ENCODE data around the gene TBL1XR1.

TBL1XR1 gene

DNA sequence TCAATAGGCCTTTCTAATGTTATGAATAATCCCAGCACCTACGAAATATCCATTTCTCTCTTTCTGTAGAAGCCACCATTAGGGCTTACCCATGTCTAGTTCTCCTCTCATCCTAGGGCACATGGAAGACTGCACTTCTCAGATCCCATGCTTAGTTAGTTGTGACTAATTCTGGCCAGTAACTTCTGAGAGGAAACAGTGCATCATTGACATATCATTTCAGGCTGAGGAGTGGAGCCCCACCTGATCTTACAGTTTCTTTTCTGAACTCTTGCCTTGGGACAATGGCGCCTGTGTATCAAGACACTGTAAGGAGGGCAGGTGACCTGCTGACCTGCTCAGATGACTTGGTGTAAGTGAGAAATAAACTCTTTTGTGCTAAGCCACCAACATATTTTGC is 39.4 kb upstream of the TBL1XR1 start:
- TF ChIP-seq, protein P1, sequence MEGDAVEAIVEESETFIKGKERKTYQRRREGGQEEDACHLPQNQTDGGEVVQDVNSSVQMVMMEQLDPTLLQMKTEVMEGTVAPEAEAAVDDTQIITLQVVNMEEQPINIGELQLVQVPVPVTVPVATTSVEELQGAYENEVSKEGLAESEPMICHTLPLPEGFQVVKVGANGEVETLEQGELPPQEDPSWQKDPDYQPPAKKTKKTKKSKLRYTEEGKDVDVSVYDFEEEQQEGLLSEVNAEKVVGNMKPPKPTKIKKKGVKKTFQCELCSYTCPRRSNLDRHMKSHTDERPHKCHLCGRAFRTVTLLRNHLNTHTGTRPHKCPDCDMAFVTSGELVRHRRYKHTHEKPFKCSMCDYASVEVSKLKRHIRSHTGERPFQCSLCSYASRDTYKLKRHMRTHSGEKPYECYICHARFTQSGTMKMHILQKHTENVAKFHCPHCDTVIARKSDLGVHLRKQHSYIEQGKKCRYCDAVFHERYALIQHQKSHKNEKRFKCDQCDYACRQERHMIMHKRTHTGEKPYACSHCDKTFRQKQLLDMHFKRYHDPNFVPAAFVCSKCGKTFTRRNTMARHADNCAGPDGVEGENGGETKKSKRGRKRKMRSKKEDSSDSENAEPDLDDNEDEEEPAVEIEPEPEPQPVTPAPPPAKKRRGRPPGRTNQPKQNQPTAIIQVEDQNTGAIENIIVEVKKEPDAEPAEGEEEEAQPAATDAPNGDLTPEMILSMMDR (IDR thresholded peaks at IDR 0.05; ENCODE audit: insufficient read depth, low read length, poor library complexity, severe bottlenecking), result no peak
- no peak overlapping the region for H3K4me3 ChIP-seq (replicated peaks; ENCODE audit: low read depth, low read length)
- H3K27me3 ChIP-seq (replicated peaks; ENCODE audit: control insufficient read depth, insufficient read depth, low read length), result no peaks in the 10 kb centered on the region
- no peaks in the 10 kb centered on the region for H3K36me3 ChIP-seq (ENCODE audit: control insufficient read depth, insufficient read depth, low read length)
- DNase-seq (ENCODE audit: extremely low read depth, insufficient read length), result no peak

DNA sequence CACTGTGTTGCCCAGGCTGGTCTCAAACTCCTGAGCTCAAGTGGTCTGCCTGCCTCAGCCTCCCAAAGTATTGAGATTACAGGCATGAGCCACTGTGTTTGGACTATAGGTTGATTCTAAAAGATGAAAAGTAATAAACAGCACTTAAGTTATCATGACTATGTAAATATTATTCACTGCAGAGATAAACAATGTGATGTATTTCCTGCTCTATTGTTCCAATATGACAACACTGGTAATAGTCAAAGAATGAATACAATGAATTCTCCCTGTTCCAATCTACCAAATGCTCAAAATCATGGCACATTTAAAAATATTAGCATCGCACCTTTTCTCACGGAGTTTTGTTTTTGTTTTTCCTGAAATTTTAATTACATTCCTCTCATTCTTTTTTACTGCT is 36.8 kb upstream of the TBL1XR1 start:
- TF ChIP-seq, protein P1 (IDR thresholded peaks at IDR 0.05; ENCODE audit: insufficient read depth, low read length, poor library complexity, severe bottlenecking), result no peak
- no peaks in the 10 kb centered on the region for H3K27me3 ChIP-seq (replicated peaks; ENCODE audit: control insufficient read depth, insufficient read depth, low read length)
- no peak for DNase-seq (ENCODE audit: extremely low read depth, insufficient read length)
- H3K36me3 ChIP-seq (ENCODE audit: control insufficient read depth, insufficient read depth, low read length), result no peaks in the 10 kb centered on the region
- H3K4me3 ChIP-seq (replicated peaks; ENCODE audit: low read depth, low read length), result no peak overlapping the region

DNA sequence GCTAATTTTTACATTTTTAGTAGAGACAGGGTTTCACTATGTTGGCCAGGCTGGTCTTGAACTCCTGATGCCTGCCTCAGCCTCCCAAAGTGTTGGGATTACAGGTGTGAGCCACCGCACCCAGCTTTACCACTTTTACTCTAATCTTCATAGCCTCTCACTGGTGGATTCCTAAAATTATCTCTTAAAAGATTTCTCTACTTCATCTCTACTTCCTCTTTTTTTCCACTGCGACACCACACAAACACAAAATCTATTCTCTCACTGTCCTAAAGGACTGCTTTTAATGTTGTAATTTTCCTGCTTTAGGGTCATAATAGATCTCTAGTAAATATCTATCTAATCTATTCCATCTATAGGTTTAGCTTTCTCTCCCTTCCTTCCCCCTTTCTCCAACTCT is 34.0 kb upstream of the TBL1XR1 start:
- Histone ChIP-seq H3K36me3 (ENCODE audit: control insufficient read depth, insufficient read depth, low read length) (no peaks in the 10 kb centered on the region), H3K4me3 (replicated peaks; ENCODE audit: low read depth, low read length) (no peak overlapping the region), H3K27me3 (replicated peaks; ENCODE audit: control insufficient read depth, insufficient read depth, low read length) (no peaks in the 10 kb centered on the region)
- no peak for DNase-seq (ENCODE audit: extremely low read depth, insufficient read length)
- TF ChIP-seq, protein P1 (IDR thresholded peaks at IDR 0.05; ENCODE audit: insufficient read depth, low read length, poor library complexity, severe bottlenecking), result no peak

DNA sequence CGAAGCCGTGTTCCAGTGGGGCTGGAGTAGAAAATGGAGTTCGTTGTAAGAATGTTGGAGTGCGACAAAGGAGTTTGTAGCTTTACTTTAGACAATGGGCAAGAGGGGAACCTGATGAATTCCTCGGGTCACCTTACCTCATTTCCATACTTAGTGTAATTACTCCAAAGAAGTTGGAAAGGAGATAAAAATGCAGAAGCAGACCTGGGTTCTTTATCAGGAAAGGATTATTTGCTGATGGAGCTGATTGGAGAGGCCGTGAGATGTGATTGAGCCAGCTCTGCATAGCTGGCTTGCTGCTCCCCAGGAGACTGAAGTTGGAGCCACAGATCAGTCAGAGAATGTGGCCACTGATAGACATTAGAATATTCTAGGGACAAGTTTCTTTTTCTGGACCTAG is 33.4 kb upstream of the TBL1XR1 start:
- no peak for DNase-seq (ENCODE audit: extremely low read depth, insufficient read length)
- no peaks in the 10 kb centered on the region for H3K27me3 ChIP-seq (replicated peaks; ENCODE audit: control insufficient read depth, insufficient read depth, low read length)
- TF ChIP-seq, protein P1 (IDR thresholded peaks at IDR 0.05; ENCODE audit: insufficient read depth, low read length, poor library complexity, severe bottlenecking), result no peak

DNA sequence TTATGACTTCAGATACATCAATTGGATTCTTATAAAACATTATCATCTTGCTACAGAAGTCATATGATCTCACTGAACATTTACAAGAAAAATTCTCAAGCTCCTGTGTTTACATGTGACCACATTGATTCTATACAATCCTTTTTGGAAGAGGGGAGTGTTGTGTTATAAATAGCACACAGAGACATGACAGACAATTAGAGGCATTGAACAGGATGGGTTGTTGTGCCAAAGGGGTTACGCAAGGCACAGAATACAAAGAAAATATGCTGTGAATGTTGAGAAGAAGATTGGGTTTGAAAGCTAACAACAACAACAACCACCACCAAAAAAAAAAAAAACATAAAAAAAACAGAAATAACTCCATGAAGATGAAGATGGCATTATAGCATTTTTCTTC is 32.5 kb upstream of the TBL1XR1 start:
- Histone ChIP-seq H3K27me3 (replicated peaks; ENCODE audit: control insufficient read depth, insufficient read depth, low read length) (no peaks in the 10 kb centered on the region), H3K36me3 (ENCODE audit: control insufficient read depth, insufficient read depth, low read length) (no peaks in the 10 kb centered on the region), H3K4me3 (replicated peaks; ENCODE audit: low read depth, low read length) (no peak overlapping the region)
- TF ChIP-seq, protein P1 (IDR thresholded peaks at IDR 0.05; ENCODE audit: insufficient read depth, low read length, poor library complexity, severe bottlenecking), result no peak
- no peak for DNase-seq (ENCODE audit: extremely low read depth, insufficient read length)

More for the DNA sequence above, 33.4 kb upstream of the TBL1XR1 start:
- no peak overlapping the region for H3K4me3 ChIP-seq (replicated peaks; ENCODE audit: low read depth, low read length)
- no peaks in the 10 kb centered on the region for H3K36me3 ChIP-seq (ENCODE audit: control insufficient read depth, insufficient read depth, low read length)

DNA sequence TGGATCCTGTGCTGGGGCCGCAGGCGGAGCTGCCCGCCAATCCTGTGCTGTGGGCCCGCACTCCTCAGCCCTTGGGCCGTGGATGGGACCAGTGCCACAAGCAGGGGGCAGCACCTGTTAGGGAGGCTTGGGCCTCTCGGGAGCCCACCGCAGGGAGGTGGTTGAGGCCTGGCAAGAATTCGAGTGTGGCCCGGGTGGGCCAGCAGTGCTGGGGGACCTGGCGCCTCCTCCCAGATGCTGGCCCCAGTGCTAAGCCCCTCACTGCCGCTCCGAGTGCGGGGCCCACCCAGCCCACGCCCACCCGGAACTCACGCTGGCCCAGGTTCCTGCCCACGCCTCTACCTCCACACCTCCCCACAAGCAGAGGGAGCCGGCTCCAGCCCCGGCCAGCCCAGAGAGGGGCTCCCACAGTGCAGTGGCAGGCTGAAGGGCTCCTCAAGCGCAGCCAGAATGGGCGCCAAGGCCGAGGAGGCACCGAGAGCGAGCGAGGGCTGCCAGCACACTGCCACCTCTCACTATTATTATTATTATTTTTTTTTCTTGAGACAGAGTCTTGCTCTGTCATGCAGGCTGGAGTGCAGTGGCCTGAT is 31.4 kb upstream of the TBL1XR1 start:
- Histone ChIP-seq H3K36me3 (ENCODE audit: control insufficient read depth, insufficient read depth, low read length) (no peaks in the 10 kb centered on the region), H3K4me3 (replicated peaks; ENCODE audit: low read depth, low read length) (no peak overlapping the region), H3K27me3 (replicated peaks; ENCODE audit: control insufficient read depth, insufficient read depth, low read length) (no peaks in the 10 kb centered on the region)
- no peak for DNase-seq (ENCODE audit: extremely low read depth, insufficient read length)
- TF ChIP-seq, protein P1 (IDR thresholded peaks at IDR 0.05; ENCODE audit: insufficient read depth, low read length, poor library complexity, severe bottlenecking), result no peak

All from GM06990 (cell line).